GM12878 (cell line): ENCODE data around the gene PRKAA1. TPM values are rescaled to one million over a fixed set of nuclear protein-coding genes. Genes with fewer than 3 reads are reported as not detected.

Experiments
- ATAC-seq: fragments of 200-7000 bp; cut with Tn5 transposase; 3 replicates; pipeline ENCODE4 v1.9.1; 2020; ENCODE audit warnings: mild to moderate bottlenecking, moderate library complexity
- BruUV-seq: library from RNA; stranded (reverse); fragments of 400-500 nt; replicated peaks from 2 replicates; lab custom pipeline; 2021; lab: Mats Ljungman, UMichigan
- CTCF ChIA-PET: fragments of 300-600 bp; sonication (Branson Sonifier 250); formaldehyde crosslinking; extraction: SDS; loops from one replicate; lab custom pipeline; 2021; ENCODE audit warnings: inconsistent platforms; lab: Yijun Ruan, JAX
- POLR2A ChIA-PET: fragments of 350-600 bp; formaldehyde crosslinking; extraction: SDS; loops from one replicate; lab custom pipeline; 2021; ENCODE audit warnings: inconsistent platforms; lab: Charles Lee
- RAD21 ChIA-PET: fragments of 300-600 bp; sonication (Branson Sonifier 250); formaldehyde crosslinking; loops from one replicate; lab custom pipeline; 2023; ENCODE audit warnings: antibody characterized with exemption; ENCODE audit not compliant: unreplicated experiment; lab: Charles Lee
- SMC1A ChIA-PET: fragments of 300-600 bp; sonication (Branson Sonifier 250); formaldehyde crosslinking; loops from one replicate; lab custom pipeline; 2023; ENCODE audit not compliant: unreplicated experiment, uncharacterized antibody; lab: Charles Lee
- DNase-seq: peaks from one replicate; pipeline ENCODE4 v3.0.0-alpha.2; 2011; ENCODE audit warnings: low read depth, low spot score
- FAIRE-seq: peaks from 3 replicates; lab custom pipeline; 2011; peaks lifted over from hg19 to GRCh38; lab: Jason Lieb, UNC
- H2AFZ ChIP-seq: 2 replicates; pipeline ENCODE4 v1.6.0; 2011; ENCODE audit warnings: low read depth, low read length, control low read depth; ENCODE audit not compliant: control insufficient read depth
- H3K27ac ChIP-seq: 2 replicates; pipeline ENCODE4 v1.5.1; 2011; ENCODE audit warnings: control low read depth; ENCODE audit not compliant: control insufficient read depth, insufficient read depth
- H3K27me3 ChIP-seq, 2 experiments: replicated peaks in 1 of 2; 2 replicates each; pipeline versions ENCODE4 v1.6.0 to v1.6.1; 2011; ENCODE audit warnings: low read length in 1 of 2; ENCODE audit not compliant: control insufficient read depth in 2 of 2, insufficient read depth in 2 of 2
- H3K36me3 ChIP-seq, 2 experiments: 2 replicates each; pipeline ENCODE4 v1.5.1; 2011; ENCODE audit warnings: low read length in 1 of 2; ENCODE audit not compliant: control insufficient read depth in 2 of 2, insufficient read depth in 2 of 2
- H3K4me1 ChIP-seq: 2 replicates; pipeline ENCODE4 v1.6.1; 2011; ENCODE audit warnings: mild to moderate bottlenecking, low read length, moderate library complexity, mixed read lengths; ENCODE audit not compliant: control insufficient read depth, insufficient read depth
- H3K4me2 ChIP-seq: 2 replicates; pipeline ENCODE4 v1.6.0; 2011; ENCODE audit warnings: control low read depth; ENCODE audit not compliant: control insufficient read depth, insufficient read depth
- H3K4me3 ChIP-seq: fragments of 200-600 bp; sonication (generic); 2 replicates; pipeline ENCODE4 v1.5.1; 2016
- H3K79me2 ChIP-seq: 2 replicates; pipeline ENCODE4 v1.6.0; 2011; ENCODE audit warnings: low read length; ENCODE audit not compliant: control insufficient read depth, insufficient read depth
- H3K9ac ChIP-seq: 2 replicates; pipeline ENCODE4 v1.8.0; 2011; ENCODE audit warnings: low read length, control low read depth, mixed read lengths; ENCODE audit not compliant: control insufficient read depth, insufficient read depth
- H3K9me3 ChIP-seq: replicated peaks from 3 replicates; pipeline ENCODE4 v1.5.1; 2011; ENCODE audit warnings: mild to moderate bottlenecking, low read length; ENCODE audit not compliant: control insufficient read depth, insufficient read depth
- H4K20me1 ChIP-seq: 2 replicates; pipeline ENCODE4 v1.6.0; 2011; ENCODE audit not compliant: control insufficient read depth, insufficient read depth
- BACH1 ChIP-seq: fragments of 450-650 bp; IDR thresholded peaks from 2 replicates; pipeline ENCODE4 v1.6.1; 2017; ENCODE audit warnings: mild to moderate bottlenecking, borderline replicate concordance
- BCL11A ChIP-seq: IDR thresholded peaks from 2 replicates; pipeline ENCODE4 v1.6.1; 2011; ENCODE audit warnings: low read depth, low read length
- BMI1 ChIP-seq: fragments of 450-650 bp; IDR thresholded peaks from 2 replicates; pipeline ENCODE4 v1.6.1; 2016; ENCODE audit warnings: mild to moderate bottlenecking, moderate library complexity, borderline replicate concordance
- CBX3 ChIP-seq: fragments of 200-600 bp; sonication (generic); IDR thresholded peaks from 2 replicates; pipeline ENCODE4 v1.6.1; 2016; ENCODE audit warnings: low read depth, borderline replicate concordance
- GATAD2B ChIP-seq: fragments of 450-650 bp; conservative IDR thresholded peaks from 2 replicates; pipeline ENCODE4 v1.6.1; 2017; ENCODE audit warnings: low read depth, mild to moderate bottlenecking, moderate library complexity
- MAX ChIP-seq: IDR thresholded peaks from 2 replicates; pipeline ENCODE4 v1.6.1; 2012; ENCODE audit warnings: low read depth, low read length, improper control_type of control experiment
- MEF2B ChIP-seq: fragments of 450-650 bp; IDR thresholded peaks from 2 replicates; pipeline ENCODE4 v1.6.1; 2018; ENCODE audit warnings: mild to moderate bottlenecking, moderate library complexity; ENCODE audit not compliant: partially characterized antibody, poor library complexity, severe bottlenecking
- MTA2 ChIP-seq: fragments of 450-650 bp; IDR thresholded peaks from 2 replicates; pipeline ENCODE4 v1.6.1; 2016; ENCODE audit warnings: low read depth, mild to moderate bottlenecking, moderate library complexity
- NBN ChIP-seq: fragments of 450-650 bp; IDR thresholded peaks from 2 replicates; pipeline ENCODE4 v1.6.1; 2016
- NFXL1 ChIP-seq: fragments of 450-650 bp; IDR thresholded peaks from 2 replicates; pipeline ENCODE4 v1.6.1; 2017; ENCODE audit warnings: antibody characterized with exemption, mild to moderate bottlenecking, borderline replicate concordance
- NFYA ChIP-seq: IDR thresholded peaks from 2 replicates; pipeline ENCODE4 v1.6.1; 2011; ENCODE audit warnings: low read depth, mild to moderate bottlenecking, low read length, improper control_type of control experiment, borderline replicate concordance
- NFYB ChIP-seq: IDR thresholded peaks from 2 replicates; pipeline ENCODE4 v1.6.1; 2011; ENCODE audit warnings: low read depth, mild to moderate bottlenecking, low read length, improper control_type of control experiment, moderate library complexity; ENCODE audit not compliant: insufficient read depth
- NRF1 ChIP-seq: conservative IDR thresholded peaks from 2 replicates; pipeline ENCODE4 v1.6.1; 2011; ENCODE audit warnings: mild to moderate bottlenecking, low read depth, low read length, improper control_type of control experiment
- RELB ChIP-seq: fragments of 450-650 bp; IDR thresholded peaks from 2 replicates; pipeline ENCODE4 v1.6.1; 2017; ENCODE audit warnings: low read depth, mild to moderate bottlenecking, moderate library complexity
- RFX5 ChIP-seq: IDR thresholded peaks from 2 replicates; pipeline ENCODE4 v1.6.1; 2011; ENCODE audit warnings: low read depth, low read length, improper control_type of control experiment
- SMAD5 ChIP-seq: IDR thresholded peaks from 2 replicates; pipeline ENCODE4 v1.6.1; 2016; ENCODE audit warnings: antibody characterized with exemption, low read depth
- ZBTB40 ChIP-seq: fragments of 450-650 bp; IDR thresholded peaks from 2 replicates; pipeline ENCODE4 v1.6.1; 2016; ENCODE audit warnings: mild to moderate bottlenecking, moderate library complexity, borderline replicate concordance
- WGBS: methylation state at CpG from one replicate; pipeline ENCODE4 v1.1.6; 2016; ENCODE audit warnings: low lambda C conversion rate; ENCODE audit not compliant: insufficient replicate concordance, insufficient coverage; ENCODE audit errors: missing lambda C conversion rate; 5-methylcytosine and 5-hydroxymethylcytosine counted together
- in situ Hi-C: fragments of 300-500 bp; cut with MboI; formaldehyde crosslinking; loops from 9 replicates; pipeline ENCODE4 v1.14.3; 2018; ENCODE audit warnings: mixed read lengths
- intact Hi-C: fragments of 100-400 bp; cut with micrococcal nuclease; formaldehyde crosslinking; loops from one replicate; pipeline ENCODE4 v1.14.2; 2022; ENCODE audit not compliant: unreplicated experiment
- polyA plus RNA-seq, 11 experiments: library from polyadenylated mRNA; depleted of rRNA in 4 of 11; unstranded in 6 of 11; stranded (reverse) in 5 of 11; fragments of >200 nt; fragmentation: Nextera tagmentation in 4 of 11; fragmentation: Illumina TruSeq in 1 of 11; extraction: Ambion mirVana in 4 of 11; extraction: Trizol in 1 of 11; gene quantifications; 1 replicate in 1 of 11; 2 replicates in 10 of 11; pipeline versions ENCODE4 v1.2.1 to v1.2.3, GENCODE V29; 2011 to 2016; ENCODE audit warnings: inconsistent platforms in 2 of 11, missing spikeins in 2 of 11, low read depth in 1 of 11
- total RNA-seq, 4 experiments: library from RNA; depleted of rRNA in 3 of 4; stranded (reverse); fragments of >200 nt in 3 of 4; fragmentation: Illumina TruSeq in 1 of 4; extraction: Trizol in 1 of 4; gene quantifications; 2 replicates each; pipeline versions ENCODE4 v1.2.1 to v1.2.3, GENCODE V29; 2013 to 2021

The PRKAA1 gene
- total and polyA plus RNA-seq, 10 of the 15 experiments (the other 5 are each of a cell fraction or from before 2014, with no cell fraction given): 13.6 to 55.5 (median 29.6) TPM

- in situ Hi-C loops (no loop called here), intact Hi-C loops (no loop called here)
- Histone ChIP-seq H3K4me2 (no peak overlapping the region), H3K27ac (no peak overlapping the region), H3K79me2 (no peaks in the 10 kb centered on the region), H2AFZ (no peak overlapping the region), H3K27me3 (no peaks in the 10 kb centered on the region), H3K4me3 (no peak overlapping the region), H4K20me1 (no peaks in the 10 kb centered on the region), H3K4me1 (no peaks in the 10 kb centered on the region), H3K9me3 (no peaks in the 10 kb centered on the region), H3K9ac (no peak overlapping the region), H3K36me3 (no peaks in the 10 kb centered on the region)
- DNase-seq (no peak), FAIRE-seq (no peak), ATAC-seq (no peak; the same call in 2 of the 3 replicates)
- POLR2A ChIA-PET: interaction anchor here (0.6 kb wide), 1 partner anchor 72 kb away, joined by 4 read pairs; no protein-coding TSS in a partner anchor
- no TSS peak for BruUV-seq
- SMC1A ChIA-PET: no interaction called here
- RAD21 ChIA-PET: no interaction called here
- WGBS: 67% methylated on average over 2 of the region's 2 CpGs
- no peak for TF ChIP-seq MAX
- no peak for TF ChIP-seq BMI1
- no peak for TF ChIP-seq NBN
- TF ChIP-seq NFXL1: no peak
- TF ChIP-seq CBX3: no peak
- no peak for TF ChIP-seq SMAD5
- no peak for TF ChIP-seq MEF2B
- no peak for TF ChIP-seq BCL11A
- no peak for TF ChIP-seq NFYB
- TF ChIP-seq NFYA: no peak
- TF ChIP-seq RFX5: no peak
- no peak for TF ChIP-seq BACH1
- no peak for TF ChIP-seq RELB
- no peak for TF ChIP-seq MTA2
- TF ChIP-seq ZBTB40: no peak
- no peak for TF ChIP-seq GATAD2B
- no peak for TF ChIP-seq NRF1
- CTCF ChIA-PET: no interaction called here
Observed at GRCh38 chr5:40846371-40846770, 48.2 kb upstream of the PRKAA1 start.
